NCI-H510A treated with DMSO at 0.1 percent for 48 hours (cell line): ENCODE results near the gene S100B.
"Not testable (repeated sequence)": the region's sequence is repeated elsewhere in the genome, so short reads cannot be mapped to it uniquely, and the experiment has no call there.

Experiments used
- DNase-seq: peaks from one replicate; lab custom pipeline; 2025; lab: John Stamatoyannopoulos, UW

S100B gene

DNA sequence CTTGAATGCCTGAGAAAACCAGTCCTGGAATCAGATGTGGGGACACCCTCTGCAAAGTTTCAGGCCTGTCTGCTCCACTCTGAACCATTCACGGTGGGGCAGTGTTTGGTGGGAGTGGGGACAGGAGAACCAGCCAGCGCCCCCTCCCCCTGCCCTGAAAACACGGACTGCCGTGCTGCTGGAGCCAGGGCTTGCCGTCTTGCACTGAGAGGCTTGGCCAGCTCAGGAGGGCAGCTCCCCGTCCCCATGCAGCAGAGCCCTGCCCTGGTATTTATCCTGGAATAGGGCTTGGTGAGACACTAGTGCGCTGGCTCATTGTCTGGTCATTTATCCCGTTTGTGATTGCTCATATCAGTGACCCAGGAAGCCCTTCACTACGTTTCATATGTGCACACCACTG, 3.9 kb downstream of the S100B start:
- DNase-seq: no peak

DNA sequence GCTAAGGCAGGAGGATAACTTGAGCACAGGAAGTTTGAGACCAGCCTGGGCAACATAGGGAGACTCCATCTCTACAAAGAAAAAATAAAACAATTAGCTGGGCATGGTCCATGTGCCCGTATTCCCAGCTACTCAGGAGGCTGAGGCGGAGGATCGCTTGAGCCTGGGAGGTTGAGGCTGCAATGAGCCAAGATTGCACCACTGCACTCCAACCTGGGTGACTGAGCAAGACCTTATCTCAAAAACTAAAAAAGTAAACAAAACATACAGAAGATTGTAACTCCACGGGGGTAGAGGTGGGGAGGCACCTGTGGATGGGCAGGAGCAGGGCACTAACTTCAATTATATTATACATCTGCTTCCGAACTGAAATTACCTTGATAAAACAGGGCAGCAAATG, 4.6 kb downstream of the S100B start:
- DNase-seq: no peak

DNA sequence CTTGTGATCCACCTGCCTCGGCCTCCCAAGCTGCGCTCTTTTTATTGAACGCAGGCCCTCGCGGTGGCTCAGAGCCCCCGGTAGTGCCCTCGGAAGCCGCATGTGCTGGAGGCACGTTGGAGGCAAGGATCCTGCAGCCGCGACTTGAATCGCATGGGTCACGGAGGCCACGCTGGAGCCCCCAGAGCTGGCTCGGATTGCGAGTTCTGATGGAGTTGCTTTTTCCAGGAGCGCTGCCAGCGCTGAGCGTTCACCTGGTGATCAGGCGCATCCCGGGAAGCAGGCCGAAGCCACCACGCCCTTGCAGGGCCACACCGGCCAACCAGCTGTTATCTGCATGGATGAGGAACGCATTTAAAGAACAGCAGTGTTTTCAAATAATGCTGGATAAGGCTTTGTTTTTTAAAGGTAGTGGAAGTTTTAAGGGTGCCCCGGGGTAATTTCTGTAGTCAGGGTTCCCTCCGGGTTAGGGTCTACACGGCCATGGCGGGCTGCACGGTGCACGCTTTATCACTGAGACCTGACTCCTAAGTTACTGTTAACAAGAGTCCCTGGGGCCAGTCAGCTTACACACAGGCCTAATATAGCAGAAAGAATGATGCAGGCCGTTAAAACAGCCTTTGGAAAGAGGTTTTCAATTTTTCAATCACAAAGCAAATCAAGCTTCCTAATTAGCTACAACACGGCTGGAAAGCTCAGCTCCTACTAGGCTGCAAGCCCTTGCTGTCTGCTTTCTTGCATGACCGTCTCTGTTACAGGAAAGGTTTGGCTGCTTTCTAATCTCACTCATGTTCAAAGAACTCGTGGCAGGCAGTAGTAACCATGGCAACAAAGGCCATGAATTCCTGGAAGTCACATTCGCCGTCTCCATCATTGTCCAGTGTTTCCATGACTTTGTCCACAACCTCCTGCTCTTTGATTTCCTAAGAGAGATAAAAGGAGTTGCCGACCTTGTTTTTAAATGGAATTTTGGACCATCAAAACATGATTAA, 6.0 kb downstream of the S100B start:
- no peak for DNase-seq

DNA sequence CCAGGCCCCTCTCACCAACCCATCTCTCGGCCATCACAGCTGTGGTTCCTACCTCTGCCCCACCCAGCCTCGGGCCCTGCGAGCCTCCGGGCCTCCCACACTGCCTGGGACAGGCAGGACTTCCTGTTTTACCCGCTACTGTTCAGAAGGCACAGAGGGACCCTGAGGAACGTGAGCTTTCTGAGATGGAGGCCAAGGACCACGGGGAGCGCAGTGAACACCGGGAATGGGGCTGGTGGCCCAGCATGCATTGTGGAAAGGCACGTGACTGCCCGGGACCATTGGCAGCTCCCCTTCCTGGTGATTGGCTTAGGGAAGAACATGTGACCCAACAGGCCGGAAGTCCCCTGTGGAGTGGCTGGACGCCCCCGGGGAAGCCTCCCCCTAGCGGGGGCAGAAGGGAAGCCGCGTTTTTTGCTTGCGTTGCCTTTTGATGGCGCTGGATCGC, 7.0 kb downstream of the S100B start:
- DNase-seq: no peak

DNA sequence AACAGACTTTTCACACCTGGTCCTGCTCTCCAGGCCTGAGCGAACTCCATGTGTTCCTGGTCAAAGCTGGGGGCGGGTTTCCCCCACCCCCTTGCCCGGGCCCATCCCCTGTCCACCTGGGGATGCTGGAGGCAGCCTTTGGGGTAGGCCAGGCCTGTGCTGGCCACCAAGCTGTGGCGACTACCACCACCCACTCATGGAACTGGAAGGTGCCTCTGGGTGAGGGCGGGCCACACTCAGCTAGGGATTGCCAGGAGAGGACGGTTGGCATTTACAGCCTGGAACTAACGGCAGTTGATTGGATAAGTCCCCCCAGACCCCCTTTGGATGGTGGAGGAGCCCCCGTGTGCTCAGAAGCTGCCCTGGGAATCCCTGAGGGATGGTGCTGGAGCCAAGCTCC, 7.9 kb downstream of the S100B start:
- DNase-seq: no peak

DNA sequence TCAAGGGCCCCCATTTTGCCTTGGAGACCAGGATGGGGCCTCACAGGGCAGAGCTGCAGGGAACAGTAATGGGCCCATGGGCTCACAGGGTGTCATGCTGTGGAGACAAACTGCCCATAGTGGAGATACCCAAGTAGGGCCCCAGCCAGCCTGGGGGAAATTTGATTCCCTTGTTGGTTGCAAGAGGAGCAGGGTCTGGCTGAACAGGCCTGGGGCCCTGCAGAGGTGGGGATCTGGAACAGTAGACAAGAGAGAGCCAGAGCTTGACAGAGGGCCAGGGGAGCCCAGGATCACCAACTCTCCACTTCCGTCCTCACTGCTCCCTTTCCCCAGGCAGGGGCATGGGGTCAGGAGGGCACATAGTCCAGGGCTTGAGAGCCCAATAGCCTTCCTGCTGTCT, 8.7 kb downstream of the S100B start:
- no peak for DNase-seq

DNA sequence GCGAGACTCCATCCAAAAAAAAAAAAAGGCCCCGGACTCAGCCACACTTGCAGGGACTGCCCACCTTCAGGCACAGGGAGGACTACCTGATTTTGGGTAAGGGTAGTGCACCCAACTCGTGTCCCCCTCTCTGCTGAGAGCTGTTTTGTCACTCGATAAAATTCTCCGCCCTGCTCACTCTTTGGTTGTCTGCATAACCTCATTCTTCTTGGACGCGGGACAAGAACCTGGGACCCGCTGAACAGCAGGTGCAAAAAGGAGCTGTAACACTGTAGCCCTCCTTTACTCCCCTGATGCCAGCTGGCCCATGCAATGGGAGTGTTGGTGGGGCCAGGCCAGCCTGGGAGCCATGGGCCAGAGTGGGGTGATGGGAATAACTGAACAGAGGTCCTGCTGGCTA, 10.6 kb downstream of the S100B start:
- DNase-seq: no peak

DNA sequence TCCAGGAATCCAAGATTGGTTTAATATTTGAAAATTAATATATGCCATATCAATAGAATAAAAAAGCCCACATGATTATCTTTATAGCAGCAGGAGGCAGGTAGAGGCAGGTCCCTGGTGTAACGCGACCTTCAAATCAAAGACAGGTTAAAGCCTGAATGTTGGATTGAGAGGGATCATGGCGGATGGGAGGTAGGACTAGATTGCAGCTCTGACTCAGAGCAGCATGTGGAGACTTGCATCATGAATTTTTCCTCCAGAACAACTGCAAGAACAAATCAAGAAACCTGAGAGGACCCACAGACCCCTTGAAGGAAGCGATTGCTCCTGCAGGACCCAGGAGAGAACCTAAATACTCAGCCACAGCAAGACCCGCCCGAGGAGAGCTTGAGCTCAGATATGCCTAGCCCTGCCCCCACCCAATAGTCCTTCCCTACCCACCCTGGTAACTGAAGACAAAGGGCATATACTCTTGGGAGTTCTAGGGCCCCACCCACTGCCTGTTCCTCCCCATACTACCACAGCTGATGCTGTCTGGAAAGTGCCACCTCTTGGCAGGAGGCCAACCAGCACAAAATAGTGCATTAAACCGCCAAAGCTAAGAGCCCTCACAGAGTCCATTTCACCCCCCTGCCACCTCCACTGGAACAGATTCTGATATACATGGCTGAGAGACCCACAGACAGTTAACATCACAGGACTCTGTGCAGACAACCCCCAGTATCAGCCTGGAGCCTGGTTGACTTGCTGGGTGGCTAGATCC, 19.5 kb downstream of the S100B start:
- no peak for DNase-seq

DNA sequence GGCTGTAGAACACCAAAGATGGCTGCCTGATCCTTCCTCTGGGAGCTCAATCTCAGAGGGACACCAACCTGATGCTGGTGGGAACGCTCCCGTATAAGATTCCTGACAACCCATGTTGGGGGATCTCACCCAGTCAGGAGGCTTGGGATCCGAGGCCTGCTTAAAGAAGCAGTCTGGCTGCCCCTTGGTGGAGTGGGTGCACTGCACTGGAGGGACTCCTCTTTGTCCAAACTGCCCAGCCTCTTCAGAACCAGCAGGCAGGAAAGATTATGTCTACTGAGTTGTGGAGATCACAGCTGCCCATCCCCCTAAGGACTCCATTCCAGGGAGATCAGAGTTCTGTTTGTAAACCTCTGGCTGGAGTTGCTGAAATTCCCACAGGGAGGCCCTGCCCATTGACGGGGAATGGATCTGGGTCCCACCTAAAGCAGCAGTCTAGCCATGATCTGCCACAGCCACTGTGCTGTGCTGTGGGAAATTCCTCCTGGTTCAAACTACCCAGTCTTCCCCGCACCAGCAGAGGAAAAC, 23.0 kb downstream of the S100B start:
- DNase-seq: no peak

DNA sequence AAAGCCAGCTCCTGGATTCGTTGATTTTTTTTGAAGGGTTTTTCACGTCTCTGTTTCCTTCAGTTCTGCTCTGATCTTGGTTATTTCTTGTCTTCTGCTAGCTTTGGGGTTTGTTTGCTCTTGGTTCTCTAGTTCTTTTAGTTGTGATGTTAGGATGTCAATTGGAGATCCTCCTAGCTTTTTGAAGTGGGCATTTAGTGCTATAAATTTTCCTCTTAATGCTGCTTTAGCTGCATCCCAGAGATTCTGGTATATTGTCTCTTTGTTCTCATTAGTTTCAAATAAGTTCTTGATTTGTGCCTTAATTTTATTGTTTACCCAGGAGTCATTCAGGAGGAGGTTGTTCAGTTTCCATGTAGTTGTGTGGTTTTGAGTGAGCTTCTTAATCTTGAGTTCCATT, 25.5 kb downstream of the S100B start:
- not testable (repeated sequence) for DNase-seq

DNA sequence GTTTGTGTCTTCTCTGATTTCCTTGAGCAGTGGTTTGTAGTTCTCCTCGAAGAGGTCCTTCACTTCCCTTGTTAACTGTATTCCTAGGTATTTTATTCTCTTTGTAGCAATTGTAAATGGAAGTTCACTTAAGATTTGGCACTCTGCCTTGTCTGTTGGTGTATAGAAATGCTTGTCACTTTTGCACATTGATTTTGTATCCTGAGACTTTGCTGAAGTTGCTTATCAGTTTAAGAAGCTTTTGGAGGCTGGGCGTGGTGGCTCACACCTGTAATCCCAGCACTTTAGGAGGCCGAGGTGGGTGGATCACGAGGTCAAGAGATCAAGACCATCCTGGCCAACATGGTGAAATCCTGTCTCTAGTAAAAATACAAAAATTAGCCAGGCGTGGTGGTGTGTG, 27.1 kb downstream of the S100B start:
- not testable (repeated sequence) for DNase-seq

DNA sequence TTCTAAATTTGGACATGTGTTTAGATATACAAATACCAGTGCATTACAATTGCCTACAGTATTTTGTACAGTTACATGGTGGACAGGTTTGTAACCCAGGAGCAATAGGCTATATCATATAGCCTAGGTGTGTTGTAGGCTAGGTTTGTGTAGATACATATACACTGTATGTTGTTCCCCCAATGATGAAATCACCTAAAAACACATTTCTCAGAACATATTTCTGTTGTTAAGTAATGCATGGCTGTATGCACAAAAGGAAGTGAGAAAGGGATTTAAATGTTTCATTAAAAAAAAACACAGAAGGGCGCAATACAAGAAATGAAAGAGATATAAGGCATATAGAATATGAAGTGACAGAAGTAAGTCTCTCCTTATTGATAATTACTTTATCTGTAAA, 32.0 kb downstream of the S100B start:
- DNase-seq: no peak

DNA sequence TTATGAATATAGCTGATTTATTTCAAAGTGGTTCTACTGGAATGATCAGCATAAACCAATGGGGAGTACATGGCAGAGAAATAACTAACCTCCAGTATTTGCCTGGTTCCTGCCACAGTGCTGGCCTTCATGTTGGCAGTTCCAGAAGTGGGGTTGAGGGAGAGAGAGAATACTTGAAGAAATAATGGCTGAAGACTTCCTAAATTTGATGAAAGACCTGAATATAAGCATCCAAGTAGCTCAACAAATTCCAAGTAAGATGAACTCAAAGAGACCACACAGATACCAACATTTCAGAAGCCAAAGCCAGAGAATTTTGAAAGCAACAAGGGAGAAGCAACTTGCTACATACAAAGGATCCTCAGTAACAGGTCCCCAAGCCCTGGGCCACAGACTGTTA, 34.3 kb downstream of the S100B start:
- no peak for DNase-seq

DNA sequence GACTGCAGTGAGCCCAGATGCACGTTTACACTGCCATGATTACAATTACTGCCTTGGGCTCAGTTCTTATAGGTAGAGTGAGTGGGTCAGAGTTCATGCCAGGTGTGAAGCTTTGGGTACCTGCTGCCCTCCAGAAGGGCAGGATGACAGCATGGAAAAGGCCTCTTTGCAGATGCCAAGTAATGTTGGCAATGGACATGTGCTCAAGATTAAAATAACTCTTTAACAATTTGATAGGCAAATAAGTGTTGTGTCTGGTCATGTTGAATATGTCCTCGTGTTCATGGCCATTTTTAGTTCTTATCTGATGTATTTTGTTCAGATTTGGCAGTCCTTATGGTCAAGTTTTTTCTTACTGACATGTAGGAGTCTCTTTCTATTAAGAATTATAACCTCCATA, 34.8 kb downstream of the S100B start:
- no peak for DNase-seq

DNA sequence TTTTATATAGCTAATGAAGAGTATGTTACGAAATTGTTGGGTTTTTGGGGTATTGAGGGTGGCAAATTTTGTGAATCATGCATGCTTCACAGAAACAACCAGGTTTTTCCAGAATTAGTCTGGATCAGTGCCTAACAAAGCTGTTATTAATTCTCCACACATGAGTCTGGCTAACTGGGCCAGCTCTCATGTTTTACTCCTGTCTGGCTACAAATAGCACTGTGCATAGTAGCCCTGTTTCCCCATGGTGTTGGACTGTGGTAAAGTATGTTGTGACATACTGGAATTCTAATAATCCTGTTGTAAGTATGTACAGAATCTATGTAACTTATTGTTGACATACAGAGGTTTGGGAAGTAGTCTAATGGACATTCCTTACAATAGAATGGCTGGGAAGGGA, 35.8 kb downstream of the S100B start:
- no peak for DNase-seq

DNA sequence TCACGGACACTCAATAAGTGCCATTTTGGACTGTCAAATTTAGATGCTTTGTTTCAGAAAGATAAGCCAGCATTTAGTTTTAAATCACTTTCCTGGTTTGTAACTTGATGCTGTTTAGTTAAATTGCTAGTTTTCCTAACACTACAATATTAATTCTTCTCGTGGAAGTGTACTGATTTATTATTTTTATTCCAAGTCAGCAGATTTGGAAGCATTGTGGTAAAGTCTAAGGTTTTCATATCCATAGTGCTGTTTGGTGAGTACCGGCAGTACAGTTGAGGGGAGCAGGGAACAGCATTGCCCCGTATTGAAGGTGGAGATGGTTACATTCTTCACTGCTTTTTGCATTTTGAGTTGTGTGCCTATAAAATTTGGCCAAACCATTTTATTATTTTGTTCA, 36.3 kb downstream of the S100B start:
- DNase-seq: no peak

DNA sequence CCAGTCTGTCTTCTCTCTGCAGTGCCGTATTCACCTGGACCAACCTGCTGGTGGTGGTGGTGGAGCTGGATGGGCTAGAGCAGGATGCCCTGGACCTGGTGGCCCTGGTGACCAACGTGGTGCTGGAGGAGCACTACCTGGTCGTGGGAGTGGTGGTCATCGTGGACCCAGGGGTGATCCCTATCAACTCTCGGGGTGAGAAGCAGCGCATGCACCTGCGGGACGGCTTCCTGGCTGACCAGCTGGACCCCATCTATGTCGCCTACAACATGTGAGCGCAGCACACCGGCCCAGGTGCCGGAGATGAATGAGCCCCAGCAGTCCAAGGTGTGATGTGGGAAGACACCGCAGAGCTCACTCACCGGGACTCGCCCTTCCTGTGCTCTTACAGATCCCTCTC, 37.5 kb downstream of the S100B start:
- DNase-seq: no peak

DNA sequence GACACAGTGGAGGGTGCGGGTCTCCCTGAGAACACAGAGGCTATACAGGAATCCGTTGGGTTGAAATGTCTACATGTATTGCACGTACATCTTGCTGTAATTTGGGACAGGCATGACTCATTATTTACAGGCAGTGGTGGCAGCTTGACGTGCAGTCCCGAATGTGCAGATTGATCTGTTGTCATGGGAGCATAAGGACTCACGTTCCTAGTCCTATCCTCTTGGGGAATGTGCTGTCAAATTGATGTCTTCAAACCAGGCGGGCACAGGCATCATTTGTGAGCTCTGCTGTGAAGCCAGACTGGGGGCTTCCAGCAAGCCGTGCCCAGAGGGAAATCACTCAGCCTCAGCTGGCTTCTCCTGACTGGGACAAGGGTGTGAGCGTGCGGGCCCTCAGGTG, 40.5 kb downstream of the S100B start:
- no peak for DNase-seq

DNA sequence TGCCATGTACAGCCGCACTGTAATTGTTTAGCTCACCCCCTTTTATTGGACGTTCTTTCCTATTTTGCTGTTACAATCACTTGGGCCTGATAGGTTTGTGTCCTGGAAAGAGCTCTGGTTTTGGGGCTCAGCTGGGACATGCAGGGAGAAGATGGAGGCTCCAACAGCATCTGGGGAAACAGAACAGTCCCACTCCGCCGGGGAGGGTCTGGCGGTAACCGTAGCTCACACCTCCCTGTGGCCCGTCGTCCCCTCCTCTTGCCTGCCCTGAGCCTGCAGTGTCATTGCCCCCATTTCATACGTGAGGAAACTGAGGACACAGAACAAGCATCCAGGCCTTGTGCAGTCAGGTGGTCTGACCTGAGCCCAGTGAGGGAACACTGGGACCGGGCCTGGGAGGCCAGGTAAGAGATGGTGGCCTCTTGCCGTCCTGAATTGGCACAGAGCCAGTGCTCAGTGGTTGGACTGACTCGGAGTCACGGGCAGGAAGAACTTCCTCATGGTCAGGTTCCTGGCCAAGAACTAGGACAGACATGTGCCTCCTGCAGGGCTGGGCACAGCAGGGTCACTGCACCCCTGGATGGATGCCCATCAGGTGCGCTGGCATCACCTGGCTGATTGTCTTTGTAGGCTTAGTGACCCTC, 41.8 kb downstream of the S100B start:
- DNase-seq: no peak

DNA sequence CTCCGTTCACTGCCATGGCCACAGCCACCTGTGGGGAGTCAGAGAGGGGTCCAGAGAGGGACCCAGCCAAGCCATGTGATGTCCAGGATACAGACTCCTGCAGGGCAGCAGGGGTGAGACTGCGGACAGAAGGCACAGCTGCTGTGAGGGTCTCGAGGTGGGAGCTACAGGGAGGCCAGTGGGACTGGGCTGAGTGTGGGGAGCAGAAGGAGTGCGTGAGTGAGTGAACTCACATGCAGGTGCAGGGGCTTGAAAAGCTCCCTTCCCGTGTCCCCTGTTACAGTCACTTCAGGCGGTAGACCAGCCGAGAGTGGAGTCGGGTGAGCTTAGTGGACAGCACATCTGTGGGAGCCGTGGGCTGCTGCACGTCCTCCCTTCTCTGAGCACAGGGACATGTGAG, 42.4 kb downstream of the S100B start:
- no peak for DNase-seq

DNA sequence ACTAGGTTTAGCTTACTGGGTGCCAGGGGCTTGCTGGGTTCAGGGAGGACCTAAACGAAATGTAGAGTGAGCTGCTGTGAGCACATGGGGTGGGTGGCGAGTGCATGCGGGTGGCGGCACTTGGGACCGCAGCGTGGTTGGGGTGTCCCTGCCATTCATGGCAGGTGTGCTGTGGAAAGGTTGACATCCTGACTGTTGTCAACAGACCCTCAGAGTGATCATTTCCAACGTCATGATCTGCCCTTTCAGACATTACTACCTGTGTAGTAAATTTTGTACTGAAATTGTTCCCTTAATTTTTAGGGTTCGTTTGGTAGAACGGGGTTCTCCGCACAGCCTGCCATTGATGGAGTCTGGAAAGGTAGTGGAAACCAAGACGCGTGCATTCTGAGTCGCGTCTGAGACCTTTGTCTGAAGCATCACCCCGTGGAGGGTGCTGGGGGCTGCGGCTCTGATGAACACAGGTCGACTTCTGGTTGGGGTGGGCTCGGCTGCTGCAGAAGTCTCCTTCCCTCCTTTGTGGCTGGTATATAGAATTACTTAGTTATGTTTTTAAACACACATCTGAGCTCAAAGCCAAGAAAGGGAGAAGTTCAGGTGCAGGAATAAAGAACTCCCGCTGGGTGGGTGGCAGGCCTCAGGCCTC, 43.3 kb downstream of the S100B start:
- DNase-seq: no peak
